ENCODE data around the gene NPIPB12.
"Not testable (repeated sequence)": the region's sequence is repeated elsewhere in the genome, so short reads cannot be mapped to it uniquely, and the experiment has no call there.

Gene NPIPB12

DNA sequence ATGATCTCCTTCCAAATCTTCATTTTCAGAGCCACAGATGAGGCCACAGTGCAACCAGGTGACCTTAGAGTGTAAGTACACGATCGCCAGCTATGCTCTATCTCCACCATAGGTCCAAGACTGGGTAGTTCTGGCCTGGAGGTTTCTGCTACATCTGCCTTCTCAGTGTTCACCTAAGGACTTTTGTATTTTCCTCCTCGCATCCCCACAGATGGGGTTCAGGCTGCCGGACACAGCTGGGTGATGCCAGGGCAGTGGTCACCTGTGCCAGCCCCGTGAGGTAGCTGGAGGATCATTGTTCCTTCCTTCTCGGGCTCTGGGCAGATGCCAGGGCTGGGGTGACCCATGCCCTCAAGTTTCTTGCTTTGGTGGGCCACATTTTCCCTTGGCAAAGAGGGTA, at the start of gene NPIPB12:
TSS of gene NPIPB12 (minus strand) at position 101 of the 400 bp plus-strand sequence.
- DNase-seq, result not testable (repeated sequence)

DNA sequence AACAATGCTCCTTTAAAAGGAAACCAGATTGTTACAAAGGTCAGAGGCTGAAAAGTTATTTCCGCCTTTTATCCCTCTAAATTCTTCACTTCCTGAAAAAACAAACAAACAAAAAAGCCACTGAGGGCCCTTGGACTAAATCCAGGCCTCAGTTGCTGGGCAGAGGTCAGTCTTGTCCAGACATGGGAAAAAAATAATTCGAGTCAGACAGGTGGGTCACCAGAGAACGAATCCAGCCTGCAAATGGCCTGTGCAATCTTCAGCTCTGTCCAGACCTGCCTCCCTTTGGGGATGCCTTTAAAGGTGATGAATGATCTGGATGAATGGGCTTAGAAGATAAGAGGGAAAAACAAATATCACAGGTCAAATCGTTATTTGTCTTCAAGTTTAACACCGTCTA, 15.3 kb upstream of the NPIPB12 start:
- DNase-seq, result not testable (repeated sequence)

DNA sequence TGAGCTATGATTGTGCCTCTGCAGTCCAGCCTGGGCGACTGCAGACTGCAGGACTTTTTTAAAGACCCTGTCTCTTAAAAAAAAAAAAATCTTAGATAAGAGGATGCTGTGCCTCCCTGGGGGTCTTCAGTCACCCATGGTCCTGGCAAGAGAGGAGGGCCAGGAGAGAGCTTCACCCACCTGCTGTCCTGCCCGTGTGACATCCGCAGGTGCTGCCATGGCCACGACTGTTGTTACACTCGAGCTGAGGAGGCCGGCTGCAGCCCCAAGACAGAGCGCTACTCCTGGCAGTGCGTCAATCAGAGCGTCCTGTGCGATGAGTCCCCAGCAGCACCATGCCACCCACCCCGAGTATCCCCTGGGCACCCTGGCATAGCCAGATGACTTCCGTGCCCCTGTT, 23.9 kb downstream of the NPIPB12 start:
- not testable (repeated sequence) for DNase-seq

DNA sequence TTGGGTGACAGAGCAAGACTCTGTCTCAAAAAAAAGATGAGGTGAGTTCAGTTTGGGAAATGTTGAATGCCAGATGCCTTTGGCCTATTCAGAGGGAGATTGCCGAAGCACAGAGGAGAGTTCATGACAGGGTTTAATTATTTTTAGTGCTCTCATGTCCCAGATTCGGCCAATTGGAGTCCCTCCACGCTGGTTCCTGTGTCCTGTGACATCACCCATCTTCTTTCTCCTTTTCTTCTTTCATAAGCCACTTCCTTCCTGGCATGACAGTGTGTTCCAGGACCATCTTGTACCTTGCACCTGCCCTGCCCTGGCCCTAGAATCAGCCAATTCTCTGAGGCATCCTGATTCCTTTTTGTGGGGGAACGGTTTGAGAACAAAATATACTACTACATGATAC, 34.1 kb downstream of the NPIPB12 start:
- DNase-seq, result not testable (repeated sequence)

DNA sequence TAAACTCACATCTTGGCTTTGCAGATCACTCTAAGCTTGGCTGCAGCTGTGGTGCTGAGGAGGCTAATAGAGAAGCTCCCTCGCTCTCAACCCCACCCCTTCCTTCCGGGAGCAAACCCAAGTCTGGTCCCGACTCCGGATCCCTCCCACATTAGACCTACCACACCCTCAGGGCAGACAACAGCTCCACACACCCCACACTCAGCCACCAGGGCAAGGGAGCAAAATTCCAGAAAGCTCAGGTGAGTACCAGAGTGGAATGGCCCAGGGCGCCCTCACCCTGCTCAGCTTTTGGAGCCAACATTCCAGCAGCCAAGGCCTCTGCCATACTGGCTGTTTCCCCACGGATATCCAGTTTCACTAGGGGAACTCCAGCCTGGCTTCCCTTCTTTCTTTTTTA, 36.5 kb downstream of the NPIPB12 start:
- not testable (repeated sequence) for DNase-seq

DNA sequence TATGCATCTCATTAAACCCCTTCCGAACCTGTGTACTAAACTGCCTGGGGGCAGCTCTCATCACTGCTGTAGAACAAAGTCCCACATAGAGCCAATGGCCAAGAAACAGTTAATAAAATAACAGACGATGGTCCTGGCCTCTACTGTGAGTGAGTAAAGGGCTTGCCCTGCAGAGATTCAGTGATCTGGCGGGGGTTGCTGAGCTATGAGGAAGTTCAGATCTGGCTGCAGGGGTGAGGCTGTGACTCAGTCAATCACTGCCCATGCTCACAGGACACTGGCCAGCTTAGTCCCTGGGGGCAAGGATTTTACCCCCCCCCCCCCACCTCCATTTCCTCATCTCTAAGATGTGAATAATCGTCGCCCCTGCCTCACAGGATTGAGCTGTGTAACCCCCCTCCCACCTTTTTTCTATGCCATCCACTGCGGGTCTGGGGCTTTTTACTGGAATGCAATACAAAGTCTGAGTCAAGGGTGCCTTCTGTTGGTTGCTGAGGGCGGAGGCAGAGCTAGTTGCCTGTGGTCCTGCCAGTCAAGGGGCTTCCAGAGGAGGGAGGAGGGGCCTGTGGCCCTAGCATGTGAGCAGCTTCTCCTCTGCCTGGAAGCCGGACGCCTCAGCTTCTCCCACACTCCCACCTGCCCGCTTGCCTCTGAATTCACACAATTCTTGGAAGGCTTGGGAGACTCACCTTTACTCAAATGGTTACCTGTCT, 38.4 kb downstream of the NPIPB12 start:
- DNase-seq, result not testable (repeated sequence)

DNA sequence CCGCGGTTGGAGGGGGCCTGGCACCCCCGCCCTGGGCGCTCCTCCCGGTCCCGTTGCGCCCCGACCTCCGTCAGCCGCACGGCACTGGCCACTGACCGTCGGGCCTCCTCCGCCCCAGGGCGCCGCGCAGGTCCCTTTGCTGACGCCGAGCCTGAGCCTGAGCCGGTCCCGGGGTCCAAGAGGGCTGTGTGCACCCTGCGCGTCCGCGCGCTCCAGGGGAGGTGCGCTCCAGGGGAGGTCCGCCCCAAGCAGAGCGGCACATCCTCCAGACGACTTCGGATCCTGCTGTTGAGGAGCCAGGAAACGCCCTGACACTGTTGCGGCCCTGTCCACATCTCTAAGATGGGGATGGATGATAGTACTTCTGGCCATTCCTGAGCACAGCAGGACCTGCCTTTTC, 39.3 kb downstream of the NPIPB12 start:
- not testable (repeated sequence) for DNase-seq

DNA sequence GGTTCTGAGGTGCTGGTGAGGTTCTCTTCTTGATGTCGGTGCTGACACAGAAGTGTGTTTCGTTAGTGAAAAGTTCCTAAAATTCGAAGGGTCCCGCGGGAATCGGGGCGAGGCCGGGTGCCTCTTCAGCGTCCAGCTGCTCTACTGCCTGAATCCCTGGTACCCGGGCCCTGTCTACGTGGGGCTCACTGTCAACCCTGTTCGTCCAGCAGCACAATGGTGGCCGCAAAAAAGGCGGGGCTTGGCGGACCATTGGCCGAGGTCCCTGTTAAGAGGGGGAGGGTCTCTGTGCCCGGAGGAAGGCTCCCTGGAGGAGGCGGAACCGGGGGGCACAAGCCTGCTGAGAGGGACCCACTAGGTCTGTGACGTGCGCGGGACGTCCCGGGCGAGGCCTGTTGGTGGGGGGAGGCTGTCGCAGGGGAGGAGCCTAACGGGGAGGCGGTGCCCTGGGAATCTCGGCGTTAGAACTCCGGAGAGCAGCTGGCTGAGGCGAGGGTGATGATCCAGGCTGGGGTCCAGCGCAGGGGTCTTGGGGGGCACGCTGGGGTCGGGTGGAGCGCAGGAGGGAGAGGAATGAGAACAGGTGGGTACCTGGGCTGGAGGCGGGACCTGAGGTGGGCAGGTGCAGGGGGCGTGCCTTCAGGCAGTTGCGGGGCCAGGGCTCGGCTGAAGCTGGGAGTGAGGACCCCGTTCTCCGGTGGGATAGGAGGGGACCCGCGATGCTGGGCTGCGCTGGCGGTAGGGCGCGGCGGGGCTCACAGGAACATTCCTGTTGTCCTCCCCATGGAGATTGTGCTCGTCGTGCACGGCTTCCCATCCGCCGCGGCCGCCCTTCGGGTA, 40.0 kb downstream of the NPIPB12 start:
- DNase-seq, result not testable (repeated sequence)

DNA sequence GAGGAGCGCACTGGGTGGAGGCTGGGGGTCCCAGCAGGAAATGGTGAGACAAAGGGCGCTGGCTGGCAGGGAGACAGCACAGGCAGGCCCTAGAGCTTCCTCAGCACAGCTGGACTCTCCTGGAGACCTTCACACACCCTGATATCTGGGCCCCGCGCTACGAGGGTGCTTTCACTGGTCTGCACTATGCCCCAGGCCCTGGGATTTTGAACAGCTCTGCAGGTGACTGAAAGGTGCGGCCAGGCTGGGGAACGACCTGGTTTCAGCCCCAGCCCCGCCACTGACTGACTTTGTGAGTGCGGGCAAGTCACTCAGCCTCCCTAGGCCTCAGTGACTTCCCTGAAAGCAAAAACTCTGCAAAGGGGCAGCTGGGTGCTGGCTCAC, 45.6 kb downstream of the NPIPB12 start:
- DNase-seq, result not testable (repeated sequence)

DNA sequence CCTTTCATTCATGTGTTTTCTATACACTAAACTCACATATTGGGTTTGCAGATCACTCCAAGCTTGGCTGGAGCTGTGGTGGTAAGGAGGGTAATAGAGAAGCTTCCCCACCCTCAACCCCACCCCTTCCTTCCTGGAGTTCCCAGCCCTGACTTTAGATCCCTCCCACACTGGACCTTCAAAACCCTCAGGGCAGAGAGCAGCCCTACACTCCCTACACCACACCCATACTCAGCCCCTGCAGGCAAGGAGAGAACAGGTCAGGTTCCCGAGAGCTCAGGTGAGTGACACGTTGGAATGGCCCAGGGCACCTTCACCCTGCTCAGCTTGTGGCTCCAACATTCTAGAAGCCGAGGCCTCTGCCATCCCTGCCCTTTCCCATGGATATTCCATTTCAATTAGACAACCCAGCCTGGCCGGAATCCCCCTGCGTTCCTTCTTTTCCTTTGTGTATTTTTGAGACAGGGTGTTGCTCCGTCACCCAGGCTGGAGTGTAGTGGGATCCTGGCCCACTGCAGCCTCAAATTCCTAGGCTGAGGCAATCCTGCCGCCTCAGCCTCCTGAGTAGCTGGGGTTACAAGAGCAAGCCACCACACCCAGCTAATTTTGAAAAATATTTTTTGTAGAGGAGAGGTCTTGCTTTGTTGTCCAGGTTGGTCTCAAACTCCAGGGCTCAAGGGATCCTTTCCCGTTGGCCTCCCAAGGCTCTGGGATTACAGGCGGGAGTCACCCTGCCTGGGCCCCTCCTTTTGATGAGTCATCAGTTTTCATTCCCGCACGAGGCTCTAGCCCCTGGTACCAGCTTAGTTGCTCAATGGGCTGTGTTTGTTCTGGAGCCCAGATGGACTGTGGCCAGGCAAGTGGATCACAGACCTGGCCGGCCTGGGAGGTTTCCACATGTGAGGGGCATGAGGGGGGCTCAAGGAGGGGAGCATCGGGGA, 46.2 kb downstream of the NPIPB12 start, which contains the start of gene SULT1A4:
TSS of gene SULT1A4 (plus strand) at position 208 of the 941 bp plus-strand sequence. CDS start 1,473 bp downstream, outside the sequence.
- not testable (repeated sequence) for DNase-seq

DNA sequence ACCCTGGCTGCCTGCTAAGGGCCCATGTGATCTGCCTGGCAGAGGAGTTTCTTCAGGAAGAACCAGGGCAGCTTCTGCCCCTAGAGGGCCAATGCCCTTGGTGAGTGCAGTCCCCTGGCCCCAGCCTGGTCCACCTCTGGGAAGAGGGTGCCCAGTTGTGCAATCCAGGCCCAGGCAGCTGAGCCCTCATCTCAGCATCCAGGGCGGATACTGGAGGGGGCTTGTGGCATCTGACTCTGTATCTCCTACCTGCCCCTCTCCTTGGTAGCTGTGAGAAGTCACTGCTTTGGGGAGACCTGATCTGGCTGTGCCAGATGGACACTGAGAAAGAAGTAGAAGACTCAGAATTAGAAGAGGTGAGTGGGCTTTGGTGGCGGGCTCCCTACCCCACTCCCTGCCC, 48.5 kb downstream of the NPIPB12 start:
- not testable (repeated sequence) for DNase-seq

DNA sequence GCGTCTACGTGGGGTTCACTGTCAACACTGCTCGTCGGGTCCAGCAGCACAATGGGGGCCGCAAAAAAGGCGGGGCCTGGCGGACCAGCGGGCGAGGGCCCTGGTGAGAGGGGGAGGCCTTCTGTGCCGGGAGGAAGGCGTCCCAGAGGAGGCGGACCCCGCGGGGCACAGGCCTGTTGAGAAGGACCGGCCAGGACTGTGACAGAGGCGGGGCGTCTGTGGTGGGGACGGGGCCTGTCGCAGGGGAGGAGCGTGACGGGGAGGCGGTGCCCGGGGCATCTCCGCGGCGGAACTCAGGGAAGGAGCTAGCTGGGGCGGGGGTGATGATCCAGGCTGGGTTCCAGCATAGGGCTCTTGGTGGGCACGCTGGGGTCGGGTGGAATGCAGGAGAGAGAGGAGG, 51.4 kb downstream of the NPIPB12 start:
- not testable (repeated sequence) for DNase-seq

DNA sequence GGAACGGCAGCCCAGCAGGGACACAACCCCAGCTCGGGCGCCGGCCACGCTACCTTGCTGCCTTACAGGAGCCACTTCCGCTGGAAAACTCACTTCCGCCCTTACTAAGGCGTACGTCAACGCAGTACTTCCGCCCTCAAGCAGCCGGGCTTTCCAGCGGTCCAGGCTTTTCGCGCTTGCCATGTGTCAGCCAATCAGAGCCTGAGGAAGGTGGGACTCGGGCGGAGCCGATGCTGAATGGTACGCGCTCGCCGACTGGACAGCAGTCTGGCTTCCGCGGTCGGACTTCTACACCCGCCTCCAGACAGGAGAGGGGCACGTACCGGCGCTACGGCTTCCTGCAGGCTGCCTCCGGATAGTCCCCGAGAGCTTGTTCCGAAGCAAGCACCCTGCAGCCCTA, 51.9 kb downstream of the NPIPB12 start, which contains the start of the genes BOLA2 and SLX1B:
TSS of gene BOLA2 (minus strand) at position 83 of the 400 bp plus-strand sequence. CDS start 98 bp downstream, outside the sequence.
TSS of gene SLX1B (plus strand) at position 265 of the 400 bp plus-strand sequence.
- not testable (repeated sequence) for DNase-seq

DNA sequence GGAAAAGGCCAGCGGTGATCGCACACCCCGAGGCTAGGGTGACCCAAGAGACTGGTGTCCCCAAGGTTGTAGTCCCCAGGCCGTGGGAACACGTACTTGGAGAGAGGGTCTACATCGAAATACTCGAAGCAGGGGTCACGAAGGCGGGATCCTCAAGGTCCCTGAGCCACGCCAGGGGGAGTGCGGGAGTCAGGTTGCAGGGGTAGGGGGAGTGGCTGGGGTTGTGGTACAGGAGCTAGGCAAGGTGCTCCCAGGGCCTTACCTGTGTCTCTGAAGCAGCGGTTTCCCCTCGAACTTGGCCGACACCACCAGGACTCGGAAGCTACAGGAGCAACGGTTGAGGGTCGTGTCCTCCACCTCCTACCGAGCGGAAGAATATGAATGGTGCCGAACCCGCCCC, 52.5 kb downstream of the NPIPB12 start:
- not testable (repeated sequence) for DNase-seq

Data from cortex of kidney (tissue), 1 donor.